EH (cell line): ENCODE data around the gene PSME2.

Source experiments
- DNase-seq: peaks from one replicate; pipeline ENCODE4 v3.0.0-alpha.2; 2015; ENCODE audit warnings: low read depth

Gene PSME2

GRCh38 chr14:24135834-24136683 is 10.4 kb downstream of the PSME2 start, which contains the start of gene PSME1:
Gene PSME1, plus strand, starts transcription at chr14:24136194. Its CDS starts 69 bp downstream, at chr14:24136263.
- DNase-seq = peak; percentile 90

GRCh38 chr14:24135584-24135833 is 10.9 kb downstream of the PSME2 start:
- DNase-seq = no peak

GRCh38 chr14:24133735-24134134 is 12.7 kb downstream of the PSME2 start:
- DNase-seq = no peak

GRCh38 chr14:24132976-24133375 is 13.4 kb downstream of the PSME2 start:
- DNase-seq = no peak

- DNase-seq = no peak
Observed at GRCh38 chr14:24132061-24132685, 14.2 kb downstream of the PSME2 start.

- DNase-seq = no peak
Observed at GRCh38 chr14:24131549-24131966, 14.9 kb downstream of the PSME2 start.

GRCh38 chr14:24130717-24131548 is 15.5 kb downstream of the PSME2 start:
- no peak for DNase-seq

- DNase-seq = no peak
Observed at GRCh38 chr14:24130380-24130716, 16.1 kb downstream of the PSME2 start, which contains the start of gene FITM1. Gene FITM1, plus strand, starts transcription at chr14:24130659. Its CDS starts 905 bp downstream, at chr14:24131564.

GRCh38 chr14:24129410-24129998 is 16.9 kb downstream of the PSME2 start:
- no peak for DNase-seq

GRCh38 chr14:24127673-24128072 is 18.7 kb downstream of the PSME2 start:
- DNase-seq = no peak

GRCh38 chr14:24126939-24127338 is 19.5 kb downstream of the PSME2 start:
- DNase-seq = no peak

GRCh38 chr14:24123424-24124417 is 22.7 kb downstream of the PSME2 start:
- DNase-seq = no peak

- DNase-seq = no peak
Observed at GRCh38 chr14:24122898-24123297, 23.5 kb downstream of the PSME2 start.

GRCh38 chr14:24122416-24122815 is 24.0 kb downstream of the PSME2 start:
- no peak for DNase-seq

- no peak for DNase-seq
Observed at GRCh38 chr14:24121210-24121609, 25.2 kb downstream of the PSME2 start.

GRCh38 chr14:24119691-24120090 is 26.7 kb downstream of the PSME2 start:
- DNase-seq = no peak

GRCh38 chr14:24117179-24117578 is 29.2 kb downstream of the PSME2 start:
- no peak for DNase-seq

- DNase-seq = no peak
Observed at GRCh38 chr14:24116128-24116814, 30.1 kb downstream of the PSME2 start.

- no peak for DNase-seq
Observed at GRCh38 chr14:24115422-24116127, 30.8 kb downstream of the PSME2 start.
